Fibroblast of lung (primary cell): Measurements from ENCODE around the gene LTBP1.

Experiments
- EZH2 ChIP-seq: IDR thresholded peaks from 2 replicates; pipeline ENCODE4 v1.5.1; 2012; ENCODE audit warnings: low read length, control low read depth, mild to moderate bottlenecking; ENCODE audit errors: missing control alignments
- TF ChIP-seq, protein P1 (sequence below), 2 donors: IDR thresholded peaks in 1 of 2; conservative IDR thresholded peaks in 1 of 2; 1 replicate in 1 of 2; 2 replicates in 1 of 2; pipeline ENCODE4 v1.5.1; 2011 to 2012; ENCODE audit warnings: low read length in 2 of 2, control low read depth in 1 of 2, inconsistent platforms in 1 of 2, low read depth in 1 of 2, mild to moderate bottlenecking in 1 of 2

DNA sequence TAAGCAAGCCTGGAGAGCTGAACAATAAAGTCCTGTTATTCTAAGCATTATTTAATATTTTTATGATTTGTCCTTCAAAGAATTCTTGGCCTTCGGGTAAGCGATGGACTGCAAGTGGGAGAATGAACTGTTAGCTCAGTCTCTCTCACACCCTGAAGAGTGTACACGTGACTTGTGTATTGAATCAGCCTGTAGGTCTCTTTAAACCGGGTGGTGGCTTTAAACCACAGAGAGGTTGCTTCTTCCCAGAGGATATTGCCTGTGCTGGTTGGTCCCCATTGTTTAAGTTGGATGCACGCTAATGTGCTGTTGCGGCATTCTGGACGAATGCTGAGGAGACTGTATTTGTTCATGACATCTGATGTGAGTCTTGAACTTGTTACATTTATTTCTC is 183.3 kb downstream of the LTBP1 start:
- TF ChIP-seq, protein P1, sequence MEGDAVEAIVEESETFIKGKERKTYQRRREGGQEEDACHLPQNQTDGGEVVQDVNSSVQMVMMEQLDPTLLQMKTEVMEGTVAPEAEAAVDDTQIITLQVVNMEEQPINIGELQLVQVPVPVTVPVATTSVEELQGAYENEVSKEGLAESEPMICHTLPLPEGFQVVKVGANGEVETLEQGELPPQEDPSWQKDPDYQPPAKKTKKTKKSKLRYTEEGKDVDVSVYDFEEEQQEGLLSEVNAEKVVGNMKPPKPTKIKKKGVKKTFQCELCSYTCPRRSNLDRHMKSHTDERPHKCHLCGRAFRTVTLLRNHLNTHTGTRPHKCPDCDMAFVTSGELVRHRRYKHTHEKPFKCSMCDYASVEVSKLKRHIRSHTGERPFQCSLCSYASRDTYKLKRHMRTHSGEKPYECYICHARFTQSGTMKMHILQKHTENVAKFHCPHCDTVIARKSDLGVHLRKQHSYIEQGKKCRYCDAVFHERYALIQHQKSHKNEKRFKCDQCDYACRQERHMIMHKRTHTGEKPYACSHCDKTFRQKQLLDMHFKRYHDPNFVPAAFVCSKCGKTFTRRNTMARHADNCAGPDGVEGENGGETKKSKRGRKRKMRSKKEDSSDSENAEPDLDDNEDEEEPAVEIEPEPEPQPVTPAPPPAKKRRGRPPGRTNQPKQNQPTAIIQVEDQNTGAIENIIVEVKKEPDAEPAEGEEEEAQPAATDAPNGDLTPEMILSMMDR (conservative IDR thresholded peaks at IDR 0.05 in 1 of 2, IDR thresholded peaks at IDR 0.05 in 1 of 2; ENCODE audit: low read depth in 1 of 2, low read length in 2 of 2) = no peak
- no peak for TF ChIP-seq EZH2
